ENCODE data around the gene PIP4K2C. TPM values are rescaled to one million over a fixed set of nuclear protein-coding genes. Genes with fewer than 3 reads are reported as not detected.

The PIP4K2C gene
- total RNA-seq, 2 donors from 2014 or later: 33.4 to 39.9 TPM

DNA sequence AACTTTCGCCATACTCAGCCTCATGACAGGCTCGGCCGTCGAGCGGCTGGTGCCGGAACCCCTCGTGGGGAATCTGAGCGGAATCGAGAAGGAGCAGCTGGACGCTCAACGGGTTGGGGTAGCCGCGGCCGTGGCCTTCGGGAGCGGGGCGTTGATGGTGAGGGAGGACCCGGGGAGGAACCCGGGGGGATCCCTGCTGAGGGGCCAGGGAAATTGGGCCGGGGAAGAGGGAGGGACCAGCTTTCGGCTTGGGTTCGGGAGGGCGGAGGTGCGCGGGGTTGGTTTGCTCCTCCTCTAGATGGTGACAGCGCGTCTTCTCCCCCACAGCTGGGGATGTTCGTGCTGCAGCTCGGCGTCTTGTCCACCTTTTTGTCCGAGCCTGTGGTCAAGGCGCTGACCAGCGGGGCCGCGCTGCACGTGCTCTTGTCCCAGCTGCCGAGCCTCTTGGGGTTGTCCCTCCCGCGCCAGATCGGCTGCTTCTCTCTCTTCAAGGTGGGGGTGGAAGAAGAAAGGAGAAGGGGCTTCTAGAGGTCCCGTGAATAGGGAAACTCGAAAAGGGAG is 30.0 kb downstream of the PIP4K2C start:
- ATAC-seq (ENCODE audit: insufficient number of reproducible peaks, low FRiP score, low read depth): no peak
- no peak for DNase-seq (ENCODE audit: low spot score)
- Histone ChIP-seq H3K4me3 (peak overlapping the region; percentile 66), H3K27ac (no peak overlapping the region), H3K4me1 (ENCODE audit: control insufficient read depth in 1 of 2, low read depth in 2 of 2) (peaks cover 7 to 15% of the 10 kb centered on the region in 2 donors), H3K27me3 (replicated peaks; ENCODE audit: insufficient read depth) (no peaks in the 10 kb centered on the region), H3K36me3 (peaks cover 13% of the 10 kb centered on the region), H3K9me3 (no peaks in the 10 kb centered on the region)
- TF ChIP-seq, protein P1, sequence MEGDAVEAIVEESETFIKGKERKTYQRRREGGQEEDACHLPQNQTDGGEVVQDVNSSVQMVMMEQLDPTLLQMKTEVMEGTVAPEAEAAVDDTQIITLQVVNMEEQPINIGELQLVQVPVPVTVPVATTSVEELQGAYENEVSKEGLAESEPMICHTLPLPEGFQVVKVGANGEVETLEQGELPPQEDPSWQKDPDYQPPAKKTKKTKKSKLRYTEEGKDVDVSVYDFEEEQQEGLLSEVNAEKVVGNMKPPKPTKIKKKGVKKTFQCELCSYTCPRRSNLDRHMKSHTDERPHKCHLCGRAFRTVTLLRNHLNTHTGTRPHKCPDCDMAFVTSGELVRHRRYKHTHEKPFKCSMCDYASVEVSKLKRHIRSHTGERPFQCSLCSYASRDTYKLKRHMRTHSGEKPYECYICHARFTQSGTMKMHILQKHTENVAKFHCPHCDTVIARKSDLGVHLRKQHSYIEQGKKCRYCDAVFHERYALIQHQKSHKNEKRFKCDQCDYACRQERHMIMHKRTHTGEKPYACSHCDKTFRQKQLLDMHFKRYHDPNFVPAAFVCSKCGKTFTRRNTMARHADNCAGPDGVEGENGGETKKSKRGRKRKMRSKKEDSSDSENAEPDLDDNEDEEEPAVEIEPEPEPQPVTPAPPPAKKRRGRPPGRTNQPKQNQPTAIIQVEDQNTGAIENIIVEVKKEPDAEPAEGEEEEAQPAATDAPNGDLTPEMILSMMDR (IDR thresholded peaks at IDR 0.05): no peak

DNA sequence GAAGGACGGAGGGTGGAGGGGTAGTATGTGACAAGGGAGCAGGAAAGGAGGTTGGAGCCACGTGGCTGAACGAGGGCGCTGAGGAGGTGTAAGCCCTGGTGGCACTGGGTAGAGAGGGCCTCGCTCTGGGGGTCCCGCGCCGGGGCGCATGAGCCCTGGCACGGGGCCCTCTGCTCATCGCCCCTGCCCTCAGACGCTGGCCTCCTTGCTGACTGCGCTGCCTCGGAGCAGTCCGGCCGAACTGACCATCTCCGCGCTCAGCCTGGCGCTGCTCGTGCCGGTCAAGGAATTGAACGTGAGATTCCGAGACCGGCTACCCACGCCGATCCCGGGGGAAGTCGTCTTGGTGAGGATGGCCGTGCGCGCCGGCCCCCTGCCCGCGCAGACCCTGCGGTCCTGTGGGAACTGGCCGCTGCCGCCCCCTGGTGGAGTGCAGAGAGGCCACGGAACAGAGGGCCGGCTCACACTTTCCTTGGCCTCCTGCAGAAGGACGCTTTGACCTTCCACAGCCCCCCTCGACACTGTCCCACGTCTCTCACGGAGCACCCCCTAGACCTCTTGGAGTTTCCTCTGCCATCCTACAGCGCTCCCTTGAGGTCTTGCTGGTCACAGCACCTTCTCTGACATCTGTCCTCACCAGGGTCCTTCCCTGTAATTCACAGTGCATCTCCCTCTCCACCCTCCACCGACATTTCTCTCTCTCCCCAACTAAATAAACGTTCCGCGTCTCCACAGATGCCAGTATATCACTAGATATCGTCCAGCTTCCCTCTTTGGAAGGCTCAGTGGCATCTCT is 30.7 kb downstream of the PIP4K2C start:
- H3K4me3 ChIP-seq: peak overlapping the region; percentile 66
- DNase-seq (ENCODE audit: low spot score) (no peak), ATAC-seq (ENCODE audit: insufficient number of reproducible peaks, low FRiP score, low read depth) (no peak)
- H3K9me3 ChIP-seq: no peaks in the 10 kb centered on the region
- no peaks in the 10 kb centered on the region for H3K27me3 ChIP-seq (replicated peaks; ENCODE audit: insufficient read depth)
- H3K4me1 ChIP-seq (ENCODE audit: control insufficient read depth in 1 of 2, low read depth in 2 of 2): peaks cover 7 to 10% of the 10 kb centered on the region in 2 donors
- H3K36me3 ChIP-seq: peaks cover 12% of the 10 kb centered on the region
- TF ChIP-seq, protein P1 (IDR thresholded peaks at IDR 0.05): peak; percentile 93
- no peak overlapping the region for H3K27ac ChIP-seq

DNA sequence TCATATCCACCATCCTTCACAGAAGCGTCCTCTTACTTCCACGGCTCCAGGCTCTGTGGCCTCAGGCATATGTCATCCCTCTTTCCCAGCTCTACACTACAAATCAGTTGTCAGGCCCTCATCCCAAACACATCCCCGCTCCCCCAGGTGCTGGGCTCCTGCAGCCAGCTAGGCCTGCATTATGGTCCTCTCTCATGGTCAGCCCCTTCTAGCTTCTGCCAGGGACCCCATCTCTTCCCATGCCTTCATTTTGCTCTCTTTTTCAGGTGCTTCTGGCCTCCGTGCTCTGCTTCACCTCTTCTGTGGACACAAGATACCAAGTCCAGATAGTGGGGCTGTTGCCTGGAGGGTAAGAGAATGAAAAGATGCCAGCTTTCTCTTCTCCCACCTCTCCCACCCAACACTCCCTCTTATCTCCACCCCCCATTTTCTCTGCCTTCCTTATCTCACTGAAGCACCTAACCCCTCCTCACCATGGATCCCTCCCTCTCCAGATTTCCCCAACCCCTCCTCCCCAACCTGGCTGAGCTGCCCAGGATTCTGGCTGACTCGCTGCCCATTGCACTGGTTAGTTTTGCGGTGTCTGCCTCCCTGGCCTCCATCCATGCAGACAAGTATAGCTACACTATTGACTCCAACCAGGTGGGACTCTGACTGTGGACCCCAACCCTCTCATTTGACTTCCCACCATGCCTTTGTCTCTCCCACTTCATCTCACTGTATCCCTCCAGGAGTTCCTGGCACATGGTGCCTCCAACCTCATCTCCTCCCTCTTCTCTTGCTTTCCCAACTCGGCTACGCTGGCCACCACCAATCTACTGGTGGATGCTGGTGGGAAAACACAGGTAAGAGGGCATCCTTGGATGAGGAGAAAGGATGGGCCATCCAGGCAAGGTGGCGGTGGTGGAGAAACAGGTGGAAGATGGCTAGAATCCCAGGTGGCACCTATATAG is 31.6 kb downstream of the PIP4K2C start:
- Histone ChIP-seq H3K27me3 (replicated peaks; ENCODE audit: insufficient read depth) (no peaks in the 10 kb centered on the region), H3K36me3 (peaks cover 12% of the 10 kb centered on the region), H3K9me3 (no peaks in the 10 kb centered on the region), H3K4me1 (ENCODE audit: control insufficient read depth in 1 of 2, low read depth in 2 of 2) (peaks cover 7 to 10% of the 10 kb centered on the region in 2 donors), H3K4me3 (no peak overlapping the region), H3K27ac (no peak overlapping the region)
- no peak for ATAC-seq (ENCODE audit: insufficient number of reproducible peaks, low FRiP score, low read depth)
- TF ChIP-seq, protein P1 (IDR thresholded peaks at IDR 0.05): no peak
- DNase-seq (ENCODE audit: low spot score): no peak

DNA sequence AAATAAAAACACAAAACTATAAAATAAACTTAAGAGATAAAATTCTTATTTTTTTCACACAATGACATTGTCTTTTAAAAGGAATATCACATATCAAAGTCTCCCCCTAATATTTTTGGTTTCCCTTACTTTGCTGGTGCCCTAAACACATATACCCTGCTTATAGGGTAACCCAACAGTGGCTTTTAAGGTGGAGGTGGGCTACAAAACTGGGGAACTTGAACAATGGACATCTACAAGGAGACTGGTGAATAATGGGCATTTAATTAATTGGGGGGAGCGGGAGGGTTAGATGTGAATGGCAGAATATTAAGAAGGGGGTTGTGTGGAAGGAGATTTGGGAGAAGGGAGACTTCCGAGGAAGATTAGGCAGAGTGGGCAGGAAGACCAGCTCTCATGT is 32.4 kb downstream of the PIP4K2C start:
- ATAC-seq (ENCODE audit: insufficient number of reproducible peaks, low FRiP score, low read depth) (no peak), DNase-seq (ENCODE audit: low spot score) (no peak)
- Histone ChIP-seq H3K4me3 (no peak overlapping the region), H3K4me1 (ENCODE audit: control insufficient read depth in 1 of 2, low read depth in 2 of 2) (peaks cover 7 to 10% of the 10 kb centered on the region in 2 donors), H3K27ac (no peak overlapping the region), H3K27me3 (replicated peaks; ENCODE audit: insufficient read depth) (no peaks in the 10 kb centered on the region), H3K9me3 (no peaks in the 10 kb centered on the region), H3K36me3 (peaks cover 12% of the 10 kb centered on the region)
- TF ChIP-seq, protein P1 (IDR thresholded peaks at IDR 0.05): no peak
